Kidney (tissue), 14 donors: ENCODE results near the gene UQCC2. TPM values are rescaled to one million over a fixed set of nuclear protein-coding genes. Genes with fewer than 3 reads are reported as not detected.

Experiments used
- DNase-seq, 5 donors: peaks; one replicate each; pipeline ENCODE4 v3.0.0-alpha.2; 2013 to 2020
- FAIRE-seq: peaks from 2 replicates; lab custom pipeline; 2012; peaks lifted over from hg19 to GRCh38; lab: Jason Lieb, UNC
- H3K27ac ChIP-seq, 2 donors: one replicate each; pipeline ENCODE4 v1.7.0; 2013; ENCODE audit warnings: low read depth in 2 of 2, low read length in 2 of 2, inconsistent platforms in 1 of 2
- H3K27me3 ChIP-seq: one replicate; pipeline ENCODE4 v1.7.1; 2013; ENCODE audit warnings: low read length, inconsistent platforms; ENCODE audit not compliant: control insufficient read depth, insufficient read depth
- H3K36me3 ChIP-seq, 3 donors: one replicate each; pipeline versions ENCODE4 v1.7.0 to v1.7.1; 2013; ENCODE audit warnings: low read length in 3 of 3, control low read depth in 1 of 3, inconsistent platforms in 1 of 3; ENCODE audit not compliant: insufficient read depth in 3 of 3, control insufficient read depth in 2 of 3
- H3K4me1 ChIP-seq, 3 donors: one replicate each; pipeline versions ENCODE4 v1.7.0 to v1.7.1; 2013; ENCODE audit warnings: low read length in 3 of 3, inconsistent platforms in 1 of 3, low read depth in 1 of 3; ENCODE audit not compliant: control insufficient read depth in 2 of 3, insufficient read depth in 2 of 3
- H3K4me3 ChIP-seq, 3 donors: one replicate each; pipeline versions ENCODE4 v1.7.0 to v1.8.1; 2013; ENCODE audit warnings: low read length in 3 of 3, control low read depth in 1 of 3, inconsistent platforms in 1 of 3
- H3K9ac ChIP-seq, 3 donors: one replicate each; pipeline versions ENCODE4 v1.7.0 to v1.7.1; 2013; ENCODE audit warnings: low read length in 3 of 3, control low read depth in 1 of 3, inconsistent platforms in 1 of 3
- H3K9me3 ChIP-seq, 3 donors: one replicate each; pipeline versions ENCODE4 v1.7.0 to v1.7.1; 2013; ENCODE audit warnings: low read length in 3 of 3, control low read depth in 1 of 3, inconsistent platforms in 1 of 3; ENCODE audit not compliant: control insufficient read depth in 2 of 3, insufficient read depth in 1 of 3
- intact Hi-C: fragments of 100-400 bp; cut with DNase I; formaldehyde crosslinking; loops from one replicate; pipeline ENCODE4 v1.11.1; 2022
- polyA plus RNA-seq: library from polyadenylated mRNA; stranded (reverse); fragments of 350-450 nt; fragmentation: Illumina TruSeq; extraction: RNeasy Lipid Tissue Mini Kit (QIAGEN cat#74804); gene quantifications from one replicate; pipeline ENCODE4 v1.2.3, GENCODE V29; 2014; ENCODE audit warnings: low read depth, low replicate concordance; ENCODE audit not compliant: insufficient read depth
- total RNA-seq: library from RNA; stranded (reverse); fragmentation: NEBNext Ultra II Directional; extraction: Animal tissue kit (Norgen Biotek cat#: 25700); gene quantifications from one replicate; pipeline ENCODE4 v1.2.1, GENCODE V29; 2021
- TF ChIP-seq, protein P1 (sequence below): IDR thresholded peaks from 3 replicates; pipeline ENCODE4 v1.5.1; 2012; ENCODE audit warnings: mild to moderate bottlenecking, moderate library complexity, borderline replicate concordance; ENCODE audit not compliant: insufficient read depth; ENCODE audit errors: extremely low read depth
- donor health status: control.
- donor health status: control.
- donor health status: control.
- donor health status: control.
- donor health status: control.
- donor health status: DM: yes; HTN: yes; CAD: no.
- donor health status: Normal renal cell carcinoma (clear cell type).

The UQCC2 gene
- total and polyA plus RNA-seq, 2 donors from 2014 or later, result 39.6 to 189 TPM

DNA sequence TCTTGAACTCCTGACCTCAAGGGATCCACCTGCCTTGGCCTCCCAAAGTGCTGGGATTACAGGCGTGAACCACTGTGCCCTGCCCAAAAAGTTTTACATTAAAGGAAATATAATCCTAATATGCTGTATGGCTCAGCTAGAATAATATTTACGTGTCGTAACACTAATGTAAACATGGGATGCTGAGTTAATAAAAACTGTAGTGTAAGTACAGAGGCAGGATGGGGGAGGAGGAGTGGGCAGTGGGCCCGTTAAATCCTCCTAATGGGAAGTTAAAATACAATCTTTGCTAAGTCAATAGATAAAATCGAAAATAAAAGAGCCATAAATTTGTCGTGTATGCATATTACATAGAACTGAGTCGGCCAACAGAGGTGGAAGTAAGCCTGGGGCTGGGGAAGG is 47.3 kb upstream of the UQCC2 start:
- H3K4me1 ChIP-seq, result peaks cover 0 to 10% (median 6%) of the 10 kb centered on the region in 3 donors
- no peak overlapping the region for H3K4me3 ChIP-seq
- no peaks in the 10 kb centered on the region for H3K9me3 ChIP-seq
- no peaks in the 10 kb centered on the region for H3K36me3 ChIP-seq
- FAIRE-seq, result no peak
- H3K27me3 ChIP-seq, result no peaks in the 10 kb centered on the region
- DNase-seq, result peak in 1 of 5 donors; percentile 65
- no peak overlapping the region for H3K27ac ChIP-seq
- no peak overlapping the region for H3K9ac ChIP-seq
- intact Hi-C loops, result no loop called here
- TF ChIP-seq, protein P1, sequence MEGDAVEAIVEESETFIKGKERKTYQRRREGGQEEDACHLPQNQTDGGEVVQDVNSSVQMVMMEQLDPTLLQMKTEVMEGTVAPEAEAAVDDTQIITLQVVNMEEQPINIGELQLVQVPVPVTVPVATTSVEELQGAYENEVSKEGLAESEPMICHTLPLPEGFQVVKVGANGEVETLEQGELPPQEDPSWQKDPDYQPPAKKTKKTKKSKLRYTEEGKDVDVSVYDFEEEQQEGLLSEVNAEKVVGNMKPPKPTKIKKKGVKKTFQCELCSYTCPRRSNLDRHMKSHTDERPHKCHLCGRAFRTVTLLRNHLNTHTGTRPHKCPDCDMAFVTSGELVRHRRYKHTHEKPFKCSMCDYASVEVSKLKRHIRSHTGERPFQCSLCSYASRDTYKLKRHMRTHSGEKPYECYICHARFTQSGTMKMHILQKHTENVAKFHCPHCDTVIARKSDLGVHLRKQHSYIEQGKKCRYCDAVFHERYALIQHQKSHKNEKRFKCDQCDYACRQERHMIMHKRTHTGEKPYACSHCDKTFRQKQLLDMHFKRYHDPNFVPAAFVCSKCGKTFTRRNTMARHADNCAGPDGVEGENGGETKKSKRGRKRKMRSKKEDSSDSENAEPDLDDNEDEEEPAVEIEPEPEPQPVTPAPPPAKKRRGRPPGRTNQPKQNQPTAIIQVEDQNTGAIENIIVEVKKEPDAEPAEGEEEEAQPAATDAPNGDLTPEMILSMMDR, result no peak

DNA sequence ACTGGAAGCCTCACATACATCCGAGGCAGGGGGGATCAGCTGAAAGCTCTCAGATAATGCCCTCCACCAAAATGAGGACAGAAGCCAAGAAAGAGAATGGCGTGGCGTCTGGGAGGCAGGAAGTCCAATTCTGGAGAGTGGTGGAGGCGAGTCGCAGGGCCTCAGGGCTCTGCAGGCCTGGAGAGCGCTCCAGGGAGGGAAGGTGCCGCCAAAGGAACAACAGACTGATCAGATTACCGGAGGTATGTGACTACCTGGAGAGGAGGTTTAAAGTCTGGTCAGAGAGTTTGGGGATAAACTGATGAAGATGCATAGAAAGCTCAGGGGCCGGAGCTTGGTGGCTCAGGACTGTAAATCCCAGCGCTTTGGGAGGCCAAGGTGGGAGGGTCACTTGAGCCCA is 46.4 kb upstream of the UQCC2 start:
- Histone ChIP-seq H3K9me3 (no peaks in the 10 kb centered on the region), H3K27me3 (no peaks in the 10 kb centered on the region), H3K27ac (no peak overlapping the region), H3K36me3 (no peaks in the 10 kb centered on the region), H3K4me1 (peaks cover 0 to 10% (median 6%) of the 10 kb centered on the region in 3 donors), H3K9ac (no peak overlapping the region), H3K4me3 (no peak overlapping the region)
- TF ChIP-seq, protein P1, result no peak
- no peak for FAIRE-seq
- intact Hi-C loops, result no loop called here
- no peak for DNase-seq

DNA sequence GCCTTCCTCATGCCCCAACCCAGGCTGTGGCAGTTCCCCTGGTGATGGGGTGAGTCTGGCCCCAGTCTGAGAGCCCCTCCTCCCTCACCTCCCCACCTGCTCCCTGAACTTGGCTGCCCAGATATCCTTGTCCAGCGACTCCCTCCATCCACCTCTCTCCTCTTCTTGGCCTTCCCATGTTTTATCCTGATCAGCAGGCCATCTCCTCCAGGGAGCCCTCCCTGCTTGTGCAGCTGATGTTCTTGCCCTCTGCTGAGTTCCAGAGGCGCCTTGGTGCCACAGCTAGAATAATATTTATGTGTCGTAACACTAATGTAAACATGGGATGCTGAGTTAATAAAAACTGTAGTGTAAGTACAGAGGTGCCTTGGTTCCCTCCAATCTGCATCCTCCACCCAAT is 45.6 kb upstream of the UQCC2 start:
- Histone ChIP-seq H3K36me3 (no peaks in the 10 kb centered on the region), H3K9me3 (no peaks in the 10 kb centered on the region), H3K9ac (no peak overlapping the region), H3K27me3 (no peaks in the 10 kb centered on the region), H3K27ac (no peak overlapping the region), H3K4me3 (no peak overlapping the region), H3K4me1 (peaks cover 0 to 7% (median 6%) of the 10 kb centered on the region in 3 donors)
- DNase-seq (no peak), FAIRE-seq (no peak)
- intact Hi-C loops, result no loop called here
- TF ChIP-seq, protein P1, result no peak
